Upper lobe of left lung (tissue), 4 donors: ENCODE measurements around the gene GPAT2.
"Not testable (repeated sequence)": the region's sequence is repeated elsewhere in the genome, so short reads cannot be mapped to it uniquely, and the experiment has no call there.

Source experiments
- EP300 ChIP-seq, 4 donors: sonication (generic); formaldehyde crosslinking; IDR thresholded peaks; one replicate each; pipeline ENCODE4 v1.5.1; 2017; ENCODE audit warnings: antibody characterized with exemption in 4 of 4, control low read depth in 2 of 4
- POLR2A ChIP-seq, 4 donors: fragments of 450-650 bp; IDR thresholded peaks; one replicate each; pipeline ENCODE4 v1.5.1; 2016 to 2017; ENCODE audit warnings: antibody characterized with exemption in 4 of 4, mild to moderate bottlenecking in 2 of 4
- TF ChIP-seq, protein P1 (sequence below), 6 experiments: fragments of 450-650 bp in 4 of 6; fragments of 200-600 bp in 2 of 6; sonication (generic) in 2 of 6; IDR thresholded peaks; one replicate each; pipeline ENCODE4 v1.5.1; 2016 to 2019; ENCODE audit warnings: antibody characterized with exemption in 6 of 6

DNA sequence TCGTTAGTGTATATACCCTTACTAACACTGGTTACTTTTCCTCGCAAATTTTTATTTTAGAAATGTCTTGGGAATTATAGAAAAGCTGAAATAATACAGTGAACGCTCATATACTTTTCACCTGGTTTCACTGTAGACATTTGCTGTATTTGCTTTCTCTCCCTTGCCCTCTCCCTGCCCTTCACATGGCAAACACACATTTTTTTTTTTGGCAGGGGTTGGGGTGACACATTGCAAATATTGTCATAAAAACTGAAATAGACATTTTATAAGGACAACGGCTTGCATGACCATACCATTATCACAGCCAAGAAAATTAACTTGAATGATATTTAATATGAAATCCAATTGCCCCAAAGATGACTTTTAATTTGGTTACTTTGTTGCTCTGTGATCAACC, 18.4 kb downstream of the GPAT2 start:
- TF ChIP-seq, protein P1, sequence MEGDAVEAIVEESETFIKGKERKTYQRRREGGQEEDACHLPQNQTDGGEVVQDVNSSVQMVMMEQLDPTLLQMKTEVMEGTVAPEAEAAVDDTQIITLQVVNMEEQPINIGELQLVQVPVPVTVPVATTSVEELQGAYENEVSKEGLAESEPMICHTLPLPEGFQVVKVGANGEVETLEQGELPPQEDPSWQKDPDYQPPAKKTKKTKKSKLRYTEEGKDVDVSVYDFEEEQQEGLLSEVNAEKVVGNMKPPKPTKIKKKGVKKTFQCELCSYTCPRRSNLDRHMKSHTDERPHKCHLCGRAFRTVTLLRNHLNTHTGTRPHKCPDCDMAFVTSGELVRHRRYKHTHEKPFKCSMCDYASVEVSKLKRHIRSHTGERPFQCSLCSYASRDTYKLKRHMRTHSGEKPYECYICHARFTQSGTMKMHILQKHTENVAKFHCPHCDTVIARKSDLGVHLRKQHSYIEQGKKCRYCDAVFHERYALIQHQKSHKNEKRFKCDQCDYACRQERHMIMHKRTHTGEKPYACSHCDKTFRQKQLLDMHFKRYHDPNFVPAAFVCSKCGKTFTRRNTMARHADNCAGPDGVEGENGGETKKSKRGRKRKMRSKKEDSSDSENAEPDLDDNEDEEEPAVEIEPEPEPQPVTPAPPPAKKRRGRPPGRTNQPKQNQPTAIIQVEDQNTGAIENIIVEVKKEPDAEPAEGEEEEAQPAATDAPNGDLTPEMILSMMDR (IDR thresholded peaks at IDR 0.05) = not testable (repeated sequence)
- not testable (repeated sequence) for TF ChIP-seq EP300, POLR2A (IDR thresholded peaks at IDR 0.05)
